ENCODE results near the gene ERCC6. TPM values are rescaled to one million over a fixed set of nuclear protein-coding genes. Genes with fewer than 3 reads are reported as not detected.

The ERCC6 gene
- total and polyA plus RNA-seq, 10 of the 15 experiments (the other 5 are each of a cell fraction or from before 2014, with no cell fraction given) = 4.3 to 15.6 (median 7.8) TPM

DNA sequence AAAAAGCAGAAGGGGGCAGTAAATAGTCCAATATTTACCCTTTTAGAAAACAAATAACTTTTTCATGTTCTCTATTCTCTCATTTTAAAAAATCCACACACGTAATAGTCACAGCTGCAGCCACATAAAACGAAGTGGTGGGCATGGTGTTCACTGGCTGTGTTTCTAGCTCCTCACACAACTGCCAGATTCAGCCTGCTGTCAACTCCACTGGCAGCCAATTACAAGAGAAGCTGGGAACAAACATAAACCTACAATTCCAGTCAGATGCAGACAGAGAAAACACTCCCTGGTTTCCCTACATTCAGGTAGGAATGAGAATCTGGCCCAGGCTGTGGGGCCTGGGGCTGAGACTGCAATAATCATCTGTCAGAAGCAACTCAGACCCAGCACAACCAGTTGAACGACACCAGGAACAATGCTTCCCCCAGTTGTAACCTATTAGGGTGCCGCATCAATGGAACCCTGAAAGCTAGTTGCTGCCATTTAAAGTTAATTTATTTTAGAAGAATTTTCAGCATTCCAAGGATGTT, 29.1 kb downstream of the ERCC6 start:
- no peak overlapping the region for H3K9ac ChIP-seq (ENCODE audit: control insufficient read depth, insufficient read depth, low read length)
- no peaks in the 10 kb centered on the region for H3K9me3 ChIP-seq (replicated peaks; ENCODE audit: control insufficient read depth, insufficient read depth, low read length)
- BruUV-seq (replicated peaks) = no TSS peak
- ChIA-PET CTCF (interaction anchor here (0.6 to 6.0 kb wide), 5 partner anchors 9 to 852 kb away, joined by 3 to 190 read pairs (median 54); no protein-coding TSS in a partner anchor), RAD21 (ENCODE audit: unreplicated experiment) (interaction anchor here (2.0 to 5.7 kb wide), 3 partner anchors 102 to 854 kb away, joined by 8 to 55 read pairs (median 10); no protein-coding TSS in a partner anchor), SMC1A (ENCODE audit: uncharacterized antibody, unreplicated experiment) (interaction anchor here (0.9 to 3.4 kb wide), 6 partner anchors 9 to 854 kb away, joined by 3 to 18 read pairs (median 9); no protein-coding TSS in a partner anchor), POLR2A (no interaction called here)
- H2AFZ ChIP-seq (ENCODE audit: control insufficient read depth, low read depth, low read length) = no peak overlapping the region
- no peak overlapping the region for H3K27ac ChIP-seq (ENCODE audit: control insufficient read depth, insufficient read depth)
- no peak overlapping the region for H3K4me2 ChIP-seq (ENCODE audit: control insufficient read depth, insufficient read depth)
- H3K4me3 ChIP-seq = no peak overlapping the region
- WGBS (ENCODE audit: insufficient coverage, insufficient replicate concordance, low lambda C conversion rate, missing lambda C conversion rate) = 86% methylated on average over 4 of the region's 4 CpGs
- ATAC-seq (no peak), FAIRE-seq (no peak), DNase-seq (ENCODE audit: low read depth, low spot score) (no peak)
- in situ Hi-C loops (cut with MboI) = loop anchor here (25.0 kb wide), 1 partner anchor 773 kb away; no protein-coding TSS in a partner anchor
- no peaks in the 10 kb centered on the region; the same call in 1 of the 2 replicates for H3K4me1 ChIP-seq (ENCODE audit: control insufficient read depth, insufficient read depth, low read length)
- no peaks in the 10 kb centered on the region for H4K20me1 ChIP-seq (ENCODE audit: control insufficient read depth, insufficient read depth)
- intact Hi-C loops (cut with micrococcal nuclease; ENCODE audit: unreplicated experiment) = loop anchor here (5.0 to 10.0 kb wide), 4 partner anchors 205 to 955 kb away; no protein-coding TSS in a partner anchor
- H3K27me3 ChIP-seq (replicated peaks in 1 of 2; ENCODE audit: control insufficient read depth in 2 of 2, insufficient read depth in 2 of 2, low read length in 1 of 2) = no peaks in the 10 kb centered on the region
- no peaks in the 10 kb centered on the region for H3K36me3 ChIP-seq (ENCODE audit: control insufficient read depth in 2 of 2, insufficient read depth in 2 of 2, low read length in 1 of 2)
- H3K79me2 ChIP-seq (ENCODE audit: control insufficient read depth, insufficient read depth, low read length) = no peaks in the 10 kb centered on the region
- TF ChIP-seq ASH2L (IDR thresholded peaks at IDR 0.05; ENCODE audit: borderline replicate concordance, low read depth) (no peak), SMC3 (IDR thresholded peaks at IDR 0.05; ENCODE audit: borderline replicate concordance, low read length) (no peak), FOS (IDR thresholded peaks at IDR 0.05; ENCODE audit: borderline replicate concordance, extremely low read depth, insufficient read length) (no peak), SRF (IDR thresholded peaks at IDR 0.05; ENCODE audit: low read depth in 2 of 2, low read length in 2 of 2) (no peak), KDM1A (IDR thresholded peaks at IDR 0.05; ENCODE audit: borderline replicate concordance) (no peak), CBFB (IDR thresholded peaks at IDR 0.05; ENCODE audit: low read depth) (no peak), ZNF384 (IDR thresholded peaks at IDR 0.05; ENCODE audit: borderline replicate concordance, low read depth, low read length) (no peak), IKZF1 (conservative IDR thresholded peaks at IDR 0.05) (no peak), ESRRA (IDR thresholded peaks at IDR 0.05; ENCODE audit: low read length) (no peak)
- TF ChIP-seq, protein P1, sequence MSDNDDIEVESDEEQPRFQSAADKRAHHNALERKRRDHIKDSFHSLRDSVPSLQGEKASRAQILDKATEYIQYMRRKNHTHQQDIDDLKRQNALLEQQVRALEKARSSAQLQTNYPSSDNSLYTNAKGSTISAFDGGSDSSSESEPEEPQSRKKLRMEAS (IDR thresholded peaks at IDR 0.05; ENCODE audit: low read depth, low read length) = no peak
- TF ChIP-seq, protein P2, sequence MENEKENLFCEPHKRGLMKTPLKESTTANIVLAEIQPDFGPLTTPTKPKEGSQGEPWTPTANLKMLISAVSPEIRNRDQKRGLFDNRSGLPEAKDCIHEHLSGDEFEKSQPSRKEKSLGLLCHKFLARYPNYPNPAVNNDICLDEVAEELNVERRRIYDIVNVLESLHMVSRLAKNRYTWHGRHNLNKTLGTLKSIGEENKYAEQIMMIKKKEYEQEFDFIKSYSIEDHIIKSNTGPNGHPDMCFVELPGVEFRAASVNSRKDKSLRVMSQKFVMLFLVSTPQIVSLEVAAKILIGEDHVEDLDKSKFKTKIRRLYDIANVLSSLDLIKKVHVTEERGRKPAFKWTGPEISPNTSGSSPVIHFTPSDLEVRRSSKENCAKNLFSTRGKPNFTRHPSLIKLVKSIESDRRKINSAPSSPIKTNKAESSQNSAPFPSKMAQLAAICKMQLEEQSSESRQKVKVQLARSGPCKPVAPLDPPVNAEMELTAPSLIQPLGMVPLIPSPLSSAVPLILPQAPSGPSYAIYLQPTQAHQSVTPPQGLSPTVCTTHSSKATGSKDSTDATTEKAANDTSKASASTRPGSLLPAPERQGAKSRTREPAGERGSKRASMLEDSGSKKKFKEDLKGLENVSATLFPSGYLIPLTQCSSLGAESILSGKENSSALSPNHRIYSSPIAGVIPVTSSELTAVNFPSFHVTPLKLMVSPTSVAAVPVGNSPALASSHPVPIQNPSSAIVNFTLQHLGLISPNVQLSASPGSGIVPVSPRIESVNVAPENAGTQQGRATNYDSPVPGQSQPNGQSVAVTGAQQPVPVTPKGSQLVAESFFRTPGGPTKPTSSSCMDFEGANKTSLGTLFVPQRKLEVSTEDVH (IDR thresholded peaks at IDR 0.05; ENCODE audit: low read depth, partially characterized antibody) = no peak
- TF ChIP-seq, protein P3, sequence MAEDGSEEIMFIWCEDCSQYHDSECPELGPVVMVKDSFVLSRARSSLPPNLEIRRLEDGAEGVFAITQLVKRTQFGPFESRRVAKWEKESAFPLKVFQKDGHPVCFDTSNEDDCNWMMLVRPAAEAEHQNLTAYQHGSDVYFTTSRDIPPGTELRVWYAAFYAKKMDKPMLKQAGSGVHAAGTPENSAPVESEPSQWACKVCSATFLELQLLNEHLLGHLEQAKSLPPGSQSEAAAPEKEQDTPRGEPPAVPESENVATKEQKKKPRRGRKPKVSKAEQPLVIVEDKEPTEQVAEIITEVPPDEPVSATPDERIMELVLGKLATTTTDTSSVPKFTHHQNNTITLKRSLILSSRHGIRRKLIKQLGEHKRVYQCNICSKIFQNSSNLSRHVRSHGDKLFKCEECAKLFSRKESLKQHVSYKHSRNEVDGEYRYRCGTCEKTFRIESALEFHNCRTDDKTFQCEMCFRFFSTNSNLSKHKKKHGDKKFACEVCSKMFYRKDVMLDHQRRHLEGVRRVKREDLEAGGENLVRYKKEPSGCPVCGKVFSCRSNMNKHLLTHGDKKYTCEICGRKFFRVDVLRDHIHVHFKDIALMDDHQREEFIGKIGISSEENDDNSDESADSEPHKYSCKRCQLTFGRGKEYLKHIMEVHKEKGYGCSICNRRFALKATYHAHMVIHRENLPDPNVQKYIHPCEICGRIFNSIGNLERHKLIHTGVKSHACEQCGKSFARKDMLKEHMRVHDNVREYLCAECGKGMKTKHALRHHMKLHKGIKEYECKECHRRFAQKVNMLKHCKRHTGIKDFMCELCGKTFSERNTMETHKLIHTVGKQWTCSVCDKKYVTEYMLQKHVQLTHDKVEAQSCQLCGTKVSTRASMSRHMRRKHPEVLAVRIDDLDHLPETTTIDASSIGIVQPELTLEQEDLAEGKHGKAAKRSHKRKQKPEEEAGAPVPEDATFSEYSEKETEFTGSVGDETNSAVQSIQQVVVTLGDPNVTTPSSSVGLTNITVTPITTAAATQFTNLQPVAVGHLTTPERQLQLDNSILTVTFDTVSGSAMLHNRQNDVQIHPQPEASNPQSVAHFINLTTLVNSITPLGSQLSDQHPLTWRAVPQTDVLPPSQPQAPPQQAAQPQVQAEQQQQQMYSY (CRISPR knock-in tag; IDR thresholded peaks at IDR 0.05) = no peak
- TF ChIP-seq, protein P4, sequence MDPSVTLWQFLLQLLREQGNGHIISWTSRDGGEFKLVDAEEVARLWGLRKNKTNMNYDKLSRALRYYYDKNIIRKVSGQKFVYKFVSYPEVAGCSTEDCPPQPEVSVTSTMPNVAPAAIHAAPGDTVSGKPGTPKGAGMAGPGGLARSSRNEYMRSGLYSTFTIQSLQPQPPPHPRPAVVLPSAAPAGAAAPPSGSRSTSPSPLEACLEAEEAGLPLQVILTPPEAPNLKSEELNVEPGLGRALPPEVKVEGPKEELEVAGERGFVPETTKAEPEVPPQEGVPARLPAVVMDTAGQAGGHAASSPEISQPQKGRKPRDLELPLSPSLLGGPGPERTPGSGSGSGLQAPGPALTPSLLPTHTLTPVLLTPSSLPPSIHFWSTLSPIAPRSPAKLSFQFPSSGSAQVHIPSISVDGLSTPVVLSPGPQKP (IDR thresholded peaks at IDR 0.05; ENCODE audit: low read depth, low read length) = no peak
- TF ChIP-seq, protein P5, sequence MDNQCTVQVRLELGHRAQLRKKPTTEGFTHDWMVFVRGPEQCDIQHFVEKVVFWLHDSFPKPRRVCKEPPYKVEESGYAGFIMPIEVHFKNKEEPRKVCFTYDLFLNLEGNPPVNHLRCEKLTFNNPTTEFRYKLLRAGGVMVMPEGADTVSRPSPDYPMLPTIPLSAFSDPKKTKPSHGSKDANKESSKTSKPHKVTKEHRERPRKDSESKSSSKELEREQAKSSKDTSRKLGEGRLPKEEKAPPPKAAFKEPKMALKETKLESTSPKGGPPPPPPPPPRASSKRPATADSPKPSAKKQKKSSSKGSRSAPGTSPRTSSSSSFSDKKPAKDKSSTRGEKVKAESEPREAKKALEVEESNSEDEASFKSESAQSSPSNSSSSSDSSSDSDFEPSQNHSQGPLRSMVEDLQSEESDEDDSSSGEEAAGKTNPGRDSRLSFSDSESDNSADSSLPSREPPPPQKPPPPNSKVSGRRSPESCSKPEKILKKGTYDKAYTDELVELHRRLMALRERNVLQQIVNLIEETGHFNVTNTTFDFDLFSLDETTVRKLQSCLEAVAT (IDR thresholded peaks at IDR 0.05) = no peak

All from GM12878 (cell line).